Eye (tissue), 1 donor: Measurements from ENCODE around the gene KCNG2.

ENCODE experiments used
- DNase-seq: peaks from one replicate; pipeline ENCODE4 v3.0.0-alpha.2; 2015

The KCNG2 gene

GRCh38 chr18:79912409-79912991 lies 114.8 kb downstream of the KCNG2 start:
- DNase-seq = no peak

- DNase-seq = no peak
Observed at GRCh38 chr18:79912994-79913831, 115.5 kb downstream of the KCNG2 start.

GRCh38 chr18:79914614-79915160 lies 116.9 kb downstream of the KCNG2 start:
- no peak for DNase-seq

GRCh38 chr18:79915161-79916127 lies 117.7 kb downstream of the KCNG2 start:
- no peak for DNase-seq

- no peak for DNase-seq
Observed at GRCh38 chr18:79916128-79916494, 118.4 kb downstream of the KCNG2 start.

GRCh38 chr18:79916546-79917168 lies 118.9 kb downstream of the KCNG2 start:
- DNase-seq = no peak

- DNase-seq = no peak
Observed at GRCh38 chr18:79917169-79917852, 119.6 kb downstream of the KCNG2 start.

- no peak for DNase-seq
Observed at GRCh38 chr18:79917853-79918614, 120.3 kb downstream of the KCNG2 start.

GRCh38 chr18:79918615-79919011 lies 120.9 kb downstream of the KCNG2 start:
- DNase-seq = no peak

- no peak for DNase-seq
Observed at GRCh38 chr18:79919089-79919488, 121.4 kb downstream of the KCNG2 start.

- no peak for DNase-seq
Observed at GRCh38 chr18:79921984-79922965, 124.5 kb downstream of the KCNG2 start.

- DNase-seq = no peak
Observed at GRCh38 chr18:79922971-79923411, 125.3 kb downstream of the KCNG2 start.

- DNase-seq = no peak
Observed at GRCh38 chr18:79923896-79924585, 126.3 kb downstream of the KCNG2 start.

- DNase-seq = peak; percentile 63
Observed at GRCh38 chr18:79924814-79925731, 127.3 kb downstream of the KCNG2 start.

GRCh38 chr18:79926306-79926705 lies 128.6 kb downstream of the KCNG2 start:
- no peak for DNase-seq

GRCh38 chr18:79926715-79927606 lies 129.2 kb downstream of the KCNG2 start:
- DNase-seq = no peak
